ENCODE data around the gene UFL1.

UFL1 gene

GRCh38 chr6:96528193-96528592, 6.6 kb downstream of the UFL1 start:
- no peak overlapping the region for H3K4me3 Mint-ChIP-seq
- H3K36me3 Mint-ChIP-seq (ENCODE audit: low read depth): peaks cover 70% of the 10 kb centered on the region
- H3K27ac Mint-ChIP-seq: no peak overlapping the region
- TF ChIP-seq CTCF (IDR thresholded peaks at IDR 0.05; ENCODE audit: unreplicated experiment in 3 of 3): no peak
- H3K9me3 Mint-ChIP-seq: no peaks in the 10 kb centered on the region
- H3K4me1 Mint-ChIP-seq: peaks cover 5% of the 10 kb centered on the region
- H3K27me3 Mint-ChIP-seq (ENCODE audit: low read depth): no peaks in the 10 kb centered on the region

GRCh38 chr6:96532399-96532798, 10.8 kb downstream of the UFL1 start:
- no peaks in the 10 kb centered on the region for H3K9me3 Mint-ChIP-seq
- TF ChIP-seq CTCF (IDR thresholded peaks at IDR 0.05; ENCODE audit: unreplicated experiment in 3 of 3): no peak
- no peaks in the 10 kb centered on the region for H3K4me1 Mint-ChIP-seq

GRCh38 chr6:96537726-96538125, 16.1 kb downstream of the UFL1 start:
- no peak for TF ChIP-seq CTCF (IDR thresholded peaks at IDR 0.05; ENCODE audit: unreplicated experiment in 3 of 3)
- Mint-ChIP-seq H3K27ac (no peak overlapping the region), H3K9me3 (no peaks in the 10 kb centered on the region), H3K4me1 (peaks cover 4% of the 10 kb centered on the region), H3K27me3 (ENCODE audit: low read depth) (no peaks in the 10 kb centered on the region), H3K36me3 (ENCODE audit: low read depth) (peaks cover 45% of the 10 kb centered on the region), H3K4me3 (no peak overlapping the region)

More at GRCh38 chr6:96532399-96532798, 10.8 kb downstream of the UFL1 start:
- Mint-ChIP-seq H3K4me3 (no peak overlapping the region), H3K27ac (no peak overlapping the region), H3K27me3 (ENCODE audit: low read depth) (no peaks in the 10 kb centered on the region), H3K36me3 (ENCODE audit: low read depth) (peaks cover 62% of the 10 kb centered on the region)

GRCh38 chr6:96542702-96543101, 21.1 kb downstream of the UFL1 start:
- no peak overlapping the region for H3K27ac Mint-ChIP-seq
- H3K9me3 Mint-ChIP-seq: no peaks in the 10 kb centered on the region
- no peak overlapping the region for H3K4me3 Mint-ChIP-seq
- TF ChIP-seq CTCF (IDR thresholded peaks at IDR 0.05; ENCODE audit: unreplicated experiment in 3 of 3): peak; percentile 33 to 47 (median 44)
- H3K4me1 Mint-ChIP-seq: peaks cover 4% of the 10 kb centered on the region
- H3K27me3 Mint-ChIP-seq (ENCODE audit: low read depth): no peaks in the 10 kb centered on the region
- peaks cover 57% of the 10 kb centered on the region for H3K36me3 Mint-ChIP-seq (ENCODE audit: low read depth)

- TF ChIP-seq CTCF (IDR thresholded peaks at IDR 0.05; ENCODE audit: unreplicated experiment in 3 of 3): no peak
- Mint-ChIP-seq H3K4me3 (no peak overlapping the region), H3K27ac (no peak overlapping the region), H3K27me3 (ENCODE audit: low read depth) (no peaks in the 10 kb centered on the region), H3K4me1 (no peaks in the 10 kb centered on the region), H3K9me3 (no peaks in the 10 kb centered on the region), H3K36me3 (ENCODE audit: low read depth) (peaks cover 59% of the 10 kb centered on the region)
Observed at GRCh38 chr6:96545882-96546281, 24.3 kb downstream of the UFL1 start.

- no peak overlapping the region for H3K27ac Mint-ChIP-seq
- peaks cover 66% of the 10 kb centered on the region for H3K36me3 Mint-ChIP-seq (ENCODE audit: low read depth)
- H3K4me3 Mint-ChIP-seq: no peak overlapping the region
- H3K9me3 Mint-ChIP-seq: no peaks in the 10 kb centered on the region
- no peaks in the 10 kb centered on the region for H3K4me1 Mint-ChIP-seq
- TF ChIP-seq CTCF (IDR thresholded peaks at IDR 0.05; ENCODE audit: unreplicated experiment in 3 of 3): no peak
- no peaks in the 10 kb centered on the region for H3K27me3 Mint-ChIP-seq (ENCODE audit: low read depth)
Observed at GRCh38 chr6:96547654-96548053, 26.0 kb downstream of the UFL1 start.
